Measurements from ENCODE around the gene SEMA4D. TPM values are rescaled to one million over a fixed set of nuclear protein-coding genes. Genes with fewer than 3 reads are reported as not detected.
A peak's percentile ranks its signal among the peaks of the same experiment; 100 is the strongest.

Gene SEMA4D
- total RNA-seq, 4 donors from 2014 or later = 37.3 to 50.1 (median 42.6) TPM

DNA sequence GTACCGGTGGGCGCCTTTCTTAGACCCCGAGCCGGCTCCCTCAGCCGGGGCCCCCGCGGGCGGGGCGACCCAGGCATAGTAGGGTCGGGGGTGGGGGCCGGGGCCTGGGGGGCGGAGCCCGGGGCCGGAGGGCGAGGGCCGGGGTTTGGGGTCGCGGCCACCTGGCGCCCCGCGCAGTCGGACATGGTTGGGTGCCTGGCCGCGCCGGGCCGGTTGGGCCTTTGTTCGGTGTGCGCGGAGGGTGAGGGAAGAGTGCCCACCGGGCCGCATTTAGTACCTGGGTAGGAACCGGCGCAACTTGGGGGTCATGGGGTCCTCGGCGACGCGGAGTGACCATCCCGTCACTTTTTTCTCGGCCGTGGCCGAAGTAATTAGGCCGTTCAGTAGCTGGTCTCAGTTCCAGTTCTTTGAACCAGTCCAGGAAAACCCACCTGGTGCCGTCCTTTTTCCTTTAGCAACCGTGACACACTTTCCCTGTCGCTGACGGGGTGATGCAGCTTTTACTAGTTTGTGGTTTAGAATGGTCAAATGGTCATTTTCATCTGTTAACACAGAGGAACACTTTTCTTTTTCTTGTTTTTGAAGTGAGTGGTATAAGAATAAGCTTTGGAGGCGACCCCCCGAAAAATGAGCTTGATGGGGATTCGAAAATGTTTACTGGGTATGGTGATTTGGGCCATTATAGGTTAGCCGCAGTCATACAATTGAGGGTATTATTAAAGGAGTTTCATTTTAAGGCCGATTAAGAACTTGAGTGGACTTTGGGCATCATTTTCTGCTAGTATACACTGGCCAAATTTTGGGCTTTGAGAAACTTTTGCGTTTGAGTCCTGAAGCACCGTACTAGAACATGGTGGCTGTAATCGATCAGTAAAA is 186.3 kb downstream of the SEMA4D start:
- no peak for TF ChIP-seq POLR2A (IDR thresholded peaks at IDR 0.05)
- TF ChIP-seq, protein P1, sequence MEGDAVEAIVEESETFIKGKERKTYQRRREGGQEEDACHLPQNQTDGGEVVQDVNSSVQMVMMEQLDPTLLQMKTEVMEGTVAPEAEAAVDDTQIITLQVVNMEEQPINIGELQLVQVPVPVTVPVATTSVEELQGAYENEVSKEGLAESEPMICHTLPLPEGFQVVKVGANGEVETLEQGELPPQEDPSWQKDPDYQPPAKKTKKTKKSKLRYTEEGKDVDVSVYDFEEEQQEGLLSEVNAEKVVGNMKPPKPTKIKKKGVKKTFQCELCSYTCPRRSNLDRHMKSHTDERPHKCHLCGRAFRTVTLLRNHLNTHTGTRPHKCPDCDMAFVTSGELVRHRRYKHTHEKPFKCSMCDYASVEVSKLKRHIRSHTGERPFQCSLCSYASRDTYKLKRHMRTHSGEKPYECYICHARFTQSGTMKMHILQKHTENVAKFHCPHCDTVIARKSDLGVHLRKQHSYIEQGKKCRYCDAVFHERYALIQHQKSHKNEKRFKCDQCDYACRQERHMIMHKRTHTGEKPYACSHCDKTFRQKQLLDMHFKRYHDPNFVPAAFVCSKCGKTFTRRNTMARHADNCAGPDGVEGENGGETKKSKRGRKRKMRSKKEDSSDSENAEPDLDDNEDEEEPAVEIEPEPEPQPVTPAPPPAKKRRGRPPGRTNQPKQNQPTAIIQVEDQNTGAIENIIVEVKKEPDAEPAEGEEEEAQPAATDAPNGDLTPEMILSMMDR (IDR thresholded peaks at IDR 0.05) = no peak
- no peak for TF ChIP-seq POLR2AphosphoS5 (IDR thresholded peaks at IDR 0.05)
- TF ChIP-seq EP300 (IDR thresholded peaks at IDR 0.05) = no peak
- no peaks in the 10 kb centered on the region for H3K36me3 ChIP-seq
- H3K27me3 ChIP-seq = no peaks in the 10 kb centered on the region
- peak overlapping the region; percentile 83 for H3K4me3 ChIP-seq
- no peaks in the 10 kb centered on the region for H3K9me3 ChIP-seq
- peaks cover 32% of the 10 kb centered on the region for H3K4me1 ChIP-seq
- WGBS = 1% methylated on average over 48 of the region's 54 CpGs
- DNase-seq (ENCODE audit: low spot score in 2 of 2) = peak in 1 of 2 donors; percentile 74
- no peak overlapping the region for H3K27ac ChIP-seq

Other genes starting within 250 kb of the SEMA4D start
- 10 to 100 TPM in 3 of 4 donors, 1 to 10 TPM in 1; 8.6 to 35.4 (median 26.8) TPM for gene CKS2, start 186.9 kb downstream of the SEMA4D start, total RNA-seq
- 100 to 1,000 TPM in 1 of 4 donors, 10 to 100 TPM in 3; 43.6 to 111 (median 60.8) TPM for gene SECISBP2, start 179.6 kb downstream of the SEMA4D start, total RNA-seq
- 1 to 10 TPM; 4.6 to 9.7 (median 6.2) TPM for gene GADD45G, start 106.9 kb upstream of the SEMA4D start, total RNA-seq